ENCODE data around the gene ODR4.
"Not testable (repeated sequence)": the region's sequence is repeated elsewhere in the genome, so short reads cannot be mapped to it uniquely, and the experiment has no call there.

The ODR4 gene

GRCh38 chr1:186461014-186461413 lies 85.4 kb downstream of the ODR4 start, which contains the start of gene PDC:
TSS of gene PDC (minus strand) at chr1:186461114. CDS start at chr1:186449459, 11,655 bp downstream.
- Histone ChIP-seq H3K9me3 (no peaks in the 10 kb centered on the region), H3K4me3 (no peak within 1 kb of the TSS), H3K27ac (no peak within 1 kb of the TSS), H3K27me3 (no peaks in the 10 kb centered on the region), H3K4me1 (peaks cover 0 to 4% (median 0%) of the 10 kb centered on the region in 4 donors), H3K36me3 (no peaks in the 10 kb centered on the region)
- no peak for DNase-seq
- intact Hi-C loops (cut with DNase I; ENCODE audit: low total_unique reads): no loop called here
- no peak for TF ChIP-seq CTCF (IDR thresholded peaks at IDR 0.05)

GRCh38 chr1:186463511-186463910 lies 87.9 kb downstream of the ODR4 start:
- no peaks in the 10 kb centered on the region for H3K9me3 ChIP-seq
- no peaks in the 10 kb centered on the region for H3K36me3 ChIP-seq
- no peak overlapping the region for H3K27ac ChIP-seq
- DNase-seq: no peak
- no peak overlapping the region for H3K4me3 ChIP-seq
- peaks cover 0 to 5% (median 0%) of the 10 kb centered on the region in 4 donors for H3K4me1 ChIP-seq
- H3K27me3 ChIP-seq: no peaks in the 10 kb centered on the region
- TF ChIP-seq CTCF (IDR thresholded peaks at IDR 0.05): no peak
- intact Hi-C loops (cut with DNase I; ENCODE audit: low total_unique reads): no loop called here

- no peak for DNase-seq
- Histone ChIP-seq H3K27ac (no peak overlapping the region), H3K4me3 (no peak overlapping the region), H3K36me3 (no peaks in the 10 kb centered on the region), H3K4me1 (peaks cover 0 to 5% (median 0%) of the 10 kb centered on the region in 4 donors), H3K9me3 (no peaks in the 10 kb centered on the region), H3K27me3 (no peaks in the 10 kb centered on the region)
- intact Hi-C loops (cut with DNase I; ENCODE audit: low total_unique reads): no loop called here
- no peak for TF ChIP-seq CTCF (IDR thresholded peaks at IDR 0.05)
Observed at GRCh38 chr1:186463926-186464325, 88.3 kb downstream of the ODR4 start.

- H3K27me3 ChIP-seq; H3K9me3 ChIP-seq; intact Hi-C loops (cut with DNase I; ENCODE audit: low total_unique reads); DNase-seq; H3K36me3 ChIP-seq; H3K4me1 ChIP-seq; H3K27ac ChIP-seq; H3K4me3 ChIP-seq: not testable (repeated sequence)
Observed at GRCh38 chr1:186465491-186465890, 89.9 kb downstream of the ODR4 start.

- Histone ChIP-seq H3K4me1 (peaks cover 0 to 5% (median 0%) of the 10 kb centered on the region in 4 donors), H3K27ac (no peak overlapping the region), H3K4me3 (no peak overlapping the region), H3K36me3 (no peaks in the 10 kb centered on the region), H3K27me3 (no peaks in the 10 kb centered on the region), H3K9me3 (no peaks in the 10 kb centered on the region)
- TF ChIP-seq CTCF (IDR thresholded peaks at IDR 0.05): no peak
- intact Hi-C loops (cut with DNase I; ENCODE audit: low total_unique reads): no loop called here
- no peak for DNase-seq
Observed at GRCh38 chr1:186465946-186466345, 90.3 kb downstream of the ODR4 start.
